Right lung (tissue), 5 donors: Measurements from ENCODE around the gene SLMAP. TPM values are rescaled to one million over a fixed set of nuclear protein-coding genes. Genes with fewer than 3 reads are reported as not detected.

Experiments
- DNase-seq, 2 donors: peaks; one replicate each; pipeline ENCODE4 v3.0.0-alpha.2; 2013
- polyA plus RNA-seq, 5 donors: library from polyadenylated mRNA; unstranded; fragments of 120-200 nt; gene quantifications; one replicate each; pipeline versions ENCODE4 v1.2.1 to v1.2.3, GENCODE V29; 2013; ENCODE audit warnings: inconsistent platforms in 1 of 5, low replicate concordance in 1 of 5; ENCODE audit not compliant: insufficient read length in 5 of 5, insufficient read depth in 1 of 5

SLMAP gene
- polyA plus RNA-seq, 5 donors, result 32.6 to 57.5 (median 54.0) TPM

DNA sequence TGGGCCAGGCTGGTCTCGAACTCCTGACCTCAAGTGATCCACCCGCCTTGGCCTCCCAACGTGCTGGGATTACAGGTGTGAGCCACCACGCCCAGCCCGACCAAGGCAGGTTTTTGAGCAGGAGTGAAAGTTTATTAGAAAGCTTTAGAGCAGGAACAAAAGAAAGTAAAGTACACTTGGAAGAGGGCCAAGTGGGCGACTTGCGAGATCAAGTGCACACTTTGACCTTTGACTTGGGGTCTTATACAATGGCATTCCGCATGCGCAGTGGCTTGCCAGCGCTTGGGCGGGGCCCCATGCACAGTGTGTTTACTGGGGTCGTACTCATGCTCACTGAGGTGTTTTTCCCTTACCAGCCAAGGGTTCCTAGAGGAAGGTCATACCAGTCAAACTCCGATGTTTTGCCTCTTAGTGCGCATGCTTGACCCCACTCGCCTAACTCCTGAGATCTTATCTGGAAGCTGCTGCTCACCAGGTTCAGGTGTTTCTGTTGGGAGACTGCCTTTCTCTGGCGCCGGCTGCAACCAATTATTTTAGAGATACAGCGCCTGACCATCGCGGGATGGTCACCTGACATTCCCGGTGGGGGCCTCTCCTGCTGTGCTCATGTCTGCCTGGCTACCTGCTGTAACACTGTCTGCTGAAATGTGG lies 205.2 kb downstream of the SLMAP start:
- DNase-seq, result no peak

GRCh38 chr3:57961828-57962447 lies 205.8 kb downstream of the SLMAP start:
- no peak for DNase-seq

- no peak for DNase-seq
Observed at GRCh38 chr3:57962448-57962834, 206.3 kb downstream of the SLMAP start.

DNA sequence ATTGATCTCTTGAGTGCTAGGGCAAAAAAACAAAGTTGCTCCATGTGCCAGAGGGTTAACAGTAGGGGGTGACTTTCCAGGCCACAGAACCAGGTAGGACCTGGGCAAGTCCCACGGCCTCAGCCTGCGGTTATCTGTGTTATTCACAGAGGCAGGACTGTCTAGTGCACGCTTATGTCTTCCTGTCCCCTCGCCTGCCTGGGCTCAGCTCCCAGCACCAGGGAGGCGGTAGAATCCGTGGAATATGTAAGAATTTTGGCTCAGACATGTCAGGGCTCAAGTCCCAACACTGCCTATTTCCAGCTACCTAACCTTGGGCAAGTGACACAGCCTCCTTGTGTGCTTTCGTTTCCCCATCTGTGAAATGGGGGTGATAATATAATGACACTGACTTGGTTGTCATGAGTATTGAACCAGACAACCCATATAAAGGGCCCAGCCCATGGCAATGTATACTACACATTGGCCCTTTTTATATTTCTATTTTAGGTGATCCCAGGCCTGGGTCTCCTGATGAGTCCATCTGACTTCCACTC lies 207.8 kb downstream of the SLMAP start:
- no peak for DNase-seq

- no peak for DNase-seq
Observed at GRCh38 chr3:57966829-57967228, 210.7 kb downstream of the SLMAP start.

- no peak for DNase-seq
Observed at GRCh38 chr3:57967590-57967989, 211.5 kb downstream of the SLMAP start.

- DNase-seq, result no peak
Observed at GRCh38 chr3:57968501-57968900, 212.4 kb downstream of the SLMAP start.

GRCh38 chr3:57971975-57972374 lies 215.9 kb downstream of the SLMAP start:
- DNase-seq, result no peak

DNA sequence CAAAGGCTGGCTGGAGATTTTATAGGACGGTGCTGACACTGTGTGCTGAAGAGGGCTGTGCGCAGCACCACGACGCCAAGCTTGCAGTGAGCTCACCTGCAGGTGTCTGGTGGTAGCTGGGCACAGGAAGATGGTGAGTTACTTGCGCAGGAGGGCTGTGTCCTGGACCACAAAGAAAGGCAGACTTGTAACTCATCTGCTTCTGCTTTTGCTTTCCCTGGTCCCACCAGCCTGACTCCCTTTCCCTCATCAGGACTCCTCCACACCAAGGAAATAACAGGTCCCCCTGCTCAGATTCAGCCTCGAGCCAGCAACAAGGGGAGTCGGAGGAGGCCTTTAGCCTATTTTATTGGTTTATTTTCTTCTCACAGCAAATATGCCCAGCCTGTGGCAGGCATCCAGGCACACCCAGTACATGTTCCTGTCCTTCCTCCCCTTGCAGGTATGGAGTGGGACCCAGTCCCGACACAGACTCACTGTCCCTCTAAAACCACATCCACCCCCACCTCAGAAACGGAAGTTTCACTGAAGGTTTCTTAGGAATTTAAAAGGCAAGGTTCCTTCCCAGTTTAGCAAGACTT lies 216.5 kb downstream of the SLMAP start:
- DNase-seq, result no peak

GRCh38 chr3:57973715-57974477 lies 217.8 kb downstream of the SLMAP start:
- no peak for DNase-seq

DNA sequence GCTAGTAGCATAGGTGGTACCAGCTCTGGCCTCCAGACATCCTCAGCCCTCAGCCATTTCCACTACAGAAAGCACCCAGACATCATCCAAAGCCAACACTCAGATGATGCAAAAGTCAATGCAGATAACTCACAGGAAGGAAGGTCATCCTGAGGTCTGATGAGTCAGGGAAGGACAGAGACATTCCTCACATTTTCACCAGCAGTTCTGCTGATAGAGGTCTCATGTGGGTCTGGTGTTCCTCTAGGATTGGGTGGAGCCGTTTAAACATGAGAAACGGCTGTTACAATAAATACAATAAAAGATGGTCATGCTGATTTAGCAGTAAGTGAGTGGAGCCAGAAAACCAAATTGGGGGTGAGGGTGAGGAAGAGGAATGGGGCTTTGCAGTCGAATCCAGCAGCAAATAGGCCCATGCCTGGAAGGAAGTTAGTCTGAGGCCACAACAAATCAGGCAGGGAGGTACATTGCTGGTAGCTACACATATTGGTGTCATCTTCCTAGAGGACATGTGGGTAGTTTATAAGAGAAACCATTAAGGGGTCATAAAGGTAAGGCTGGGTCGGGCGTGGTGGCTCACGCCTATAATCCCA lies 218.8 kb downstream of the SLMAP start:
- DNase-seq, result no peak

- DNase-seq, result no peak
Observed at GRCh38 chr3:57977818-57978235, 221.7 kb downstream of the SLMAP start.

- DNase-seq, result no peak
Observed at GRCh38 chr3:57978316-57978715, 222.2 kb downstream of the SLMAP start.

Other genes with a start within 250 kb of the SLMAP start
- 10 to 100 TPM in 1 of 5 donors, 1 to 10 TPM in 4; 1.7 to 10.0 (median 7.2) TPM for gene DNAH12, start 212.0 kb upstream of the SLMAP start, polyA plus RNA-seq
- gene PDE12, start 200.0 kb upstream of the SLMAP start, polyA plus RNA-seq, result 10 to 100 TPM in 3 of 5 donors, 1 to 10 TPM in 2; 9.1 to 11.2 (median 10.1) TPM
- 100 to 1,000 TPM; 221 to 241 (median 226) TPM for gene ARF4, start 159.0 kb upstream of the SLMAP start, polyA plus RNA-seq
- 10 to 100 TPM; 22.2 to 33.9 (median 29.1) TPM for gene DENND6A, start 63.2 kb upstream of the SLMAP start, polyA plus RNA-seq